Fibroblast of skin of right quadriceps (primary cell): ENCODE measurements around the gene ZSWIM9.
"Not testable (repeated sequence)": the region's sequence is repeated elsewhere in the genome, so short reads cannot be mapped to it uniquely, and the experiment has no call there.

ENCODE experiments used
- DNase-seq: peaks from one replicate; pipeline ENCODE4 v3.0.0-alpha.2; 2013

Gene ZSWIM9

DNA sequence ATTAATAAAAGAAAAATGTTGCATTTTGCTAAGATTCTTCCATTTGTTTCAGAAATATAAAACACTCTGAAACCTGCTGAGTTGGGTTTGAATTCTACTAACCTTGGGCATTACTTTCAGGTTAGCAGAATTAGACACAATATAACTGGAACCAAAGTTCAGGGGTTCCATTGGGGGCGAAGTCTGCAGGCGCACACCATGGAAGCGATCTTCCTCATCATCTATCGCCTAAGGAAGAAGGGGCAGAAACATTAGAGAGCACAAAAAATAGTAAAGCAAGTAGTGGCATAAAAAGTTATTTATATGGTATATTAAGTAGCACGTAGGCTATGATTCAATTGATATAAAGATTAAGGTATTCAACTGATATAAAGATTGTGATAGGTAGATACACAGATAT is 51.1 kb downstream of the ZSWIM9 start:
- DNase-seq, result no peak

DNA sequence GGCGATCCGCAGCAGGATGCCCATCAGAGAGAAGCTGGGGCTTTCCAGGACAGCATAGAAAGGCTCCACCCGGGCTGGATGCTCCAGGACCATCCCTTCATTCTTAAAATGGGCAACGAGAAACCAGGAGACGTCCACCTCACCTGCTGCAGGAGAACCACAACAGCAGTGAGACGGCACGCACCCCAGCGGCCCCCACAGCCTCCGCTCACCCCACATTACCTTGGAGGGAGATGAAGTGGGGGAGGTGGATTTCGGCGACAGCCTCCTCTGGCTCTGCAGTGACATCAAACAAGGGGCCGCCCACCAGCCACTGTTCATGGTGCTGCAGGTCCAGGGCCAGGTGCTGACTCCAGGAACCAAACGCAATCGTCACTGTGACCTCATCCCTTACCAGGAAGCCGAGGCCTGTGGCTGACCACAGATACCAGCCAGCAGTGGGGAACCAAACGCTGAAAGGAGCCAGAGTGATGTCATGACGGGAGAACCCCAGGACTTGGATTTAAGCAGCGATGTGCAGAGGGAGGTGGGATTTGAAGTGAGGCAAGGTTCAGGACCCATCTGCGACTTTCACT is 60.2 kb downstream of the ZSWIM9 start:
- no peak for DNase-seq

DNA sequence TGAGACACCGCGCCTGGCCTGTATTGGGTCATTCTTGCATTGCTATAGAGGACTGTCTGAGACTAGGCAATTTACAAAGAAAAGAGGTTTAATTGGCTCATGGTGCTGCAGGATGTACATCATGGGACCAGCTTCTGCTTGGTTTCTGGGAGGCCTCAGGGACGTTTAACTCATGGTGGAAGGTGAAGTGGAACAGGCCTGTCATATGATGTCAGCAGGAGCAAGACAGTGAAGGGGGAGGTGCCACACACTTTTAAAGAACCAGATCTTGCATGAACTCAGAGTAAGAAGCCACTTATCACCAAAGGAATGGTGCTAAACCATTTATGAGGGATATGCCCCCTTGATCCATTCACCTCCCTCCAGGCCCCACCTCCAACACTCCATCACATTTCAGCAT is 66.6 kb downstream of the ZSWIM9 start:
- no peak for DNase-seq

DNA sequence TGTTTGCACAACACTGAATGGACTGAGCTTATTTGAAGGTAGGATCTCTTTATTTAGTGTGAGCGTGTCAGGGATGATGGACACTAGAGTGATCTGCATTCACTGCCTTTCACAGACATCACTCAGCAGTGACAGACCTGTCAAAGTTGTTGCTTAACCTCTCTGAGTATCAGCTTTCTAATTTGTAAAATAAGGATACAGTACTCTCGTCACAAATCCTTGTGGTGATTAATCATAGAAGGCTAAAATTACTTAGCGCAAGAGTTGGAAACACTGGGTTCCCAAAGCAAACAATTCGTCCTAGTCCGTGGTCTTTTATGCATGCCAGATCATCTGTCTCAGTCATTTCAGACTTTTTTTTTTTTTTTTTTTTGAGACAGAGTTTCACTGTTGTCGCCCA is 68.6 kb downstream of the ZSWIM9 start:
- no peak for DNase-seq

GRCh38 chr19:48239582-48240141 is 69.2 kb downstream of the ZSWIM9 start:
- DNase-seq, result peak; percentile 30

GRCh38 chr19:48241771-48242170 is 71.3 kb downstream of the ZSWIM9 start:
- not testable (repeated sequence) for DNase-seq

- DNase-seq, result peak; percentile 28
Measured at GRCh38 chr19:48244281-48244680, 73.8 kb downstream of the ZSWIM9 start.

- no peak for DNase-seq
Measured at GRCh38 chr19:48246101-48246500, 75.6 kb downstream of the ZSWIM9 start.

DNA sequence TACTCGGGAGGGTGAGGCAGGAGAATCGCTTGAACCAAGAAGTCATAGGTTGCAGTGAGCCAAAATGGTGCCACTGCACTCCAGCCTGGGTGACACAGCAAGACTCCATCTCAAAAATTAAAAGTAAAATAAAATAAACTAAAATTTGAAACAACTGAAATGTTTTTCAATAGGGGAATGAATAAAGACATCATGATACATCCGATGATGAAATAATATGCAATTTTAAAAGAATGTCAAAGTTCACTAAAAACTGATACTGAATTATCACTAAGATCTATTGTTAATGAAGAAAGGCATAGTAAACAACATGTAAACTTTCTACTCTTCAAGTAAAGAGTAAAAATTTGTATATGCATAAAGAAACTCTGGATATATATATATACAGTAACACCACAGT is 76.7 kb downstream of the ZSWIM9 start:
- DNase-seq, result no peak
